ENCODE data around the gene EPO.

The EPO gene

GRCh38 chr7:100686201-100686821 is 34.0 kb upstream of the EPO start:
- Histone ChIP-seq H3K4me1 (ENCODE audit: low read depth, poor library complexity, severe bottlenecking) (no peaks in the 10 kb centered on the region), H4K20me1 (ENCODE audit: insufficient read depth) (no peaks in the 10 kb centered on the region), H3K9ac (no peak overlapping the region), H3K4me2 (no peak overlapping the region), H3K27ac (no peak overlapping the region), H3K79me2 (ENCODE audit: insufficient read depth, low read depth) (peaks cover 28% of the 10 kb centered on the region), H3K27me3 (ENCODE audit: insufficient read depth, low read depth) (no peaks in the 10 kb centered on the region), H3K36me3 (ENCODE audit: insufficient read depth) (no peaks in the 10 kb centered on the region; the same call in 1 of the 2 replicates), H3K4me3 (IDR thresholded peaks at IDR 0.05; ENCODE audit: insufficient read depth, low read depth, low read length) (no peak overlapping the region), H2AFZ (ENCODE audit: low read depth) (no peak overlapping the region)
- TF ChIP-seq CTCF (conservative IDR thresholded peaks at IDR 0.05; ENCODE audit: low read depth, low read length) = no peak

GRCh38 chr7:100686822-100687211 is 33.5 kb upstream of the EPO start:
- no peak overlapping the region for H3K4me3 ChIP-seq (IDR thresholded peaks at IDR 0.05; ENCODE audit: insufficient read depth, low read depth, low read length)
- no peak for TF ChIP-seq CTCF (conservative IDR thresholded peaks at IDR 0.05; ENCODE audit: low read depth, low read length)
- peaks cover 32% of the 10 kb centered on the region for H3K79me2 ChIP-seq (ENCODE audit: insufficient read depth, low read depth)
- H3K27ac ChIP-seq = no peak overlapping the region
- no peak overlapping the region for H2AFZ ChIP-seq (ENCODE audit: low read depth)
- H3K36me3 ChIP-seq (ENCODE audit: insufficient read depth) = no peaks in the 10 kb centered on the region; the same call in 1 of the 2 replicates
- no peaks in the 10 kb centered on the region for H4K20me1 ChIP-seq (ENCODE audit: insufficient read depth)
- no peak overlapping the region for H3K9ac ChIP-seq
- H3K4me2 ChIP-seq = no peak overlapping the region
- H3K4me1 ChIP-seq (ENCODE audit: low read depth, poor library complexity, severe bottlenecking) = peaks cover 2% of the 10 kb centered on the region
- H3K27me3 ChIP-seq (ENCODE audit: insufficient read depth, low read depth) = no peaks in the 10 kb centered on the region

- no peaks in the 10 kb centered on the region for H3K27me3 ChIP-seq (ENCODE audit: insufficient read depth, low read depth)
- H3K36me3 ChIP-seq (ENCODE audit: insufficient read depth) = no peaks in the 10 kb centered on the region; the same call in 1 of the 2 replicates
- H4K20me1 ChIP-seq (ENCODE audit: insufficient read depth) = no peaks in the 10 kb centered on the region
- H3K79me2 ChIP-seq (ENCODE audit: insufficient read depth, low read depth) = peaks cover 36% of the 10 kb centered on the region
- H3K4me2 ChIP-seq = no peak overlapping the region
- peaks cover 7% of the 10 kb centered on the region for H3K4me1 ChIP-seq (ENCODE audit: low read depth, poor library complexity, severe bottlenecking)
- no peak overlapping the region for H2AFZ ChIP-seq (ENCODE audit: low read depth)
- H3K27ac ChIP-seq = no peak overlapping the region
- H3K4me3 ChIP-seq (IDR thresholded peaks at IDR 0.05; ENCODE audit: insufficient read depth, low read depth, low read length) = no peak overlapping the region
- H3K9ac ChIP-seq = no peak overlapping the region
- no peak for TF ChIP-seq CTCF (conservative IDR thresholded peaks at IDR 0.05; ENCODE audit: low read depth, low read length)
Observed at GRCh38 chr7:100687261-100687660, 33.0 kb upstream of the EPO start.

GRCh38 chr7:100687751-100688300 is 32.4 kb upstream of the EPO start:
- Histone ChIP-seq H3K36me3 (ENCODE audit: insufficient read depth) (no peaks in the 10 kb centered on the region; the same call in 1 of the 2 replicates), H3K79me2 (ENCODE audit: insufficient read depth, low read depth) (peaks cover 42% of the 10 kb centered on the region)

More at GRCh38 chr7:100687751-100688300, 32.4 kb upstream of the EPO start:
- Histone ChIP-seq H3K4me3 (IDR thresholded peaks at IDR 0.05; ENCODE audit: insufficient read depth, low read depth, low read length) (no peak overlapping the region), H3K9ac (no peak overlapping the region), H4K20me1 (ENCODE audit: insufficient read depth) (no peaks in the 10 kb centered on the region), H3K27ac (no peak overlapping the region), H3K27me3 (ENCODE audit: insufficient read depth, low read depth) (no peaks in the 10 kb centered on the region), H2AFZ (ENCODE audit: low read depth) (no peak overlapping the region), H3K4me2 (no peak overlapping the region), H3K4me1 (ENCODE audit: low read depth, poor library complexity, severe bottlenecking) (peaks cover 12% of the 10 kb centered on the region)
- no peak for TF ChIP-seq CTCF (conservative IDR thresholded peaks at IDR 0.05; ENCODE audit: low read depth, low read length)
